KMS-11 (cell line): ENCODE data around the gene YARS2.
"Not testable (repeated sequence)": the region's sequence is repeated elsewhere in the genome, so short reads cannot be mapped to it uniquely, and the experiment has no call there.

Experiments
- H2AFZ ChIP-seq: fragments of 200-600 bp; sonication (generic); 2 replicates; pipeline ENCODE4 v1.6.1; 2016; ENCODE audit warnings: antibody characterized with exemption, mixed run types, low read depth
- H3K27ac ChIP-seq: fragments of 200-600 bp; sonication (generic); 2 replicates; pipeline ENCODE4 v1.6.1; 2016; ENCODE audit warnings: mild to moderate bottlenecking, mixed run types
- H3K27me3 ChIP-seq: fragments of 200-600 bp; sonication (generic); 2 replicates; pipeline ENCODE4 v1.6.1; 2017; ENCODE audit warnings: mild to moderate bottlenecking, low read depth, mixed run types, moderate library complexity; ENCODE audit not compliant: insufficient read depth
- H3K36me3 ChIP-seq: fragments of 200-600 bp; sonication (generic); 2 replicates; pipeline ENCODE4 v1.6.1; 2017; ENCODE audit warnings: mild to moderate bottlenecking, mixed run types; ENCODE audit not compliant: insufficient read depth
- H3K4me1 ChIP-seq: fragments of 200-600 bp; sonication (generic); 2 replicates; pipeline ENCODE4 v1.6.1; 2016; ENCODE audit warnings: mild to moderate bottlenecking, low read depth, mixed run types; ENCODE audit not compliant: poor library complexity, severe bottlenecking
- H3K4me2 ChIP-seq: fragments of 200-600 bp; sonication (generic); 2 replicates; pipeline ENCODE4 v1.7.0; 2016; ENCODE audit warnings: mild to moderate bottlenecking, mixed run types
- H3K4me3 ChIP-seq: fragments of 200-600 bp; sonication (generic); IDR thresholded peaks from 2 replicates; pipeline ENCODE4 v1.6.1; 2017; ENCODE audit warnings: low read depth, low read length, mixed read lengths; ENCODE audit not compliant: insufficient read depth
- H3K79me2 ChIP-seq: fragments of 200-600 bp; sonication (generic); 2 replicates; pipeline ENCODE4 v1.6.1; 2016; ENCODE audit warnings: low read depth, mixed run types; ENCODE audit not compliant: insufficient read depth
- H3K9ac ChIP-seq: fragments of 200-600 bp; sonication (generic); 2 replicates; pipeline ENCODE4 v1.6.1; 2016; ENCODE audit warnings: mild to moderate bottlenecking, mixed run types
- H4K20me1 ChIP-seq: fragments of 200-600 bp; sonication (generic); 2 replicates; pipeline ENCODE4 v1.6.1; 2016; ENCODE audit warnings: mild to moderate bottlenecking, mixed run types; ENCODE audit not compliant: insufficient read depth
- CTCF ChIP-seq: fragments of 200-600 bp; sonication (generic); conservative IDR thresholded peaks from 2 replicates; pipeline ENCODE4 v1.6.1; 2017; ENCODE audit warnings: low read depth, mild to moderate bottlenecking, antibody characterized with exemption, low read length, moderate library complexity, mixed read lengths

The YARS2 gene

DNA sequence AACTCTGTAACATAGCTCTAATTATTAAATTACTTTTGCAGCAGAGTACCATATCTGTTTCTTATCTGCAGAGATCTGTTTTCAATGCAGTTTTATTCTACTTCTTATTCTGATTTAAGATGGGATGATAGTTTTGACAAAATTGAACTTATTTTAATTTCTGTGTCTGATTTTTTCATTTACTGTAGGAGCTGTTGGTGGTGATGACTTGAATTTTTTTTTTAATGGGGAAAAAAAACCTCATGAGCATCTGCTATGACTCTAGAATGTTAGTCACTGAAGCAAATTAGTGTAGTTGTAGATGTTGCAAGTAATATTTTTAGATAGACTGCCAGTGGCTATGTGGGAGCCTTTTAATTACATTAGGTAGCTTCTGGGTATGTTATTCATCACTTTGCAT, 53.2 kb downstream of the YARS2 start:
- Histone ChIP-seq H2AFZ (no peak overlapping the region), H3K36me3 (0 out of 2 replicates have a peak, but pooled peaks cover 5% of the 10 kb centered on the region), H3K4me1 (no peaks in the 10 kb centered on the region), H4K20me1 (no peaks in the 10 kb centered on the region), H3K27me3 (no peaks in the 10 kb centered on the region), H3K4me2 (no peak overlapping the region), H3K79me2 (peaks cover 20% of the 10 kb centered on the region; the same call in 1 of the 2 replicates), H3K9ac (no peak overlapping the region), H3K27ac (no peak overlapping the region), H3K4me3 (no peak overlapping the region)
- TF ChIP-seq CTCF = no peak

DNA sequence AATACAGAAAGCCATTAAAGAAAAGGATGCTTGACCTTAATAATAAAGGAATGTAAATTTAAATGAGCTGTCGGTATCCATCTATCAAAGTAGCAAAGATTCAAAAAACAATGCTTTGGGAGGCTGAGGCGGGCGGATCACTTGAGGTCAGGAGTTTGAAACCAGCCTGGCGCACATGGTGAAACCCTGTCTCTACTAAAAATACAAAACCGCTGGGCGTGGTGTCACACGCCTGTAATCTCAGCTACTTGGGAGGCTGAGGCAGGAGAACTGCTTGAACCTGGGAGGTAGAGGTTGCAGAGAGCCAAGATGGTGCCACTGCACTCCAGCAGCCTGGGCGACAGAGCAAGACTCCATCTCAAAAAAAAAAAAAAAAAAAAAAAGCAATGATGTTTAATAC, 56.3 kb downstream of the YARS2 start:
- H4K20me1 ChIP-seq, H3K36me3 ChIP-seq, H3K4me1 ChIP-seq, H3K9ac ChIP-seq, H2AFZ ChIP-seq, H3K4me3 ChIP-seq, H3K4me2 ChIP-seq, H3K27ac ChIP-seq, H3K27me3 ChIP-seq: not testable (repeated sequence)
- peaks cover 49% of the 10 kb centered on the region for H3K79me2 ChIP-seq

DNA sequence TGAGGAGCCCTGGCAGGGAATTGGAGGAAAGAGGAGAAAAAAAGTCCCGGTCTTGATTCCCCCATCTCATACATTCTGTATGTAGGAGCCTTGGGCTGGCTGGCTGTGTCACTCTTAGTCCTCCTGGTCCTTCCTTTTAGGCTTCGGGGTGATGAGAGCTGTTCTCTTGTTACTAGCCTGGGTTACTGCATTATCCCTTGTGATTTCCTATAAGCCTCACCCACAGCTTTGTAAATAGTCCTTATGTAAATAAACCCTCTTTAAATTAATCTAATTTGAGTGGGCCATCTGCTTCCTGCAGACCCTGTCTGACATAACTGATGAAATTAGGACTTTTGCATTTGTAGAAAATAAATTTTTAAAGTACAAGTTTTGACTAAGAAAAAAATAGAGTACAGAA, 57.4 kb downstream of the YARS2 start:
- Histone ChIP-seq H3K4me1 (peaks cover 1% of the 10 kb centered on the region), H3K4me2 (no peak overlapping the region), H3K9ac (no peak overlapping the region), H3K27ac (no peak overlapping the region), H2AFZ (no peak overlapping the region), H3K4me3 (no peak overlapping the region), H4K20me1 (no peaks in the 10 kb centered on the region), H3K36me3 (no peaks in the 10 kb centered on the region), H3K27me3 (no peaks in the 10 kb centered on the region), H3K79me2 (peaks cover 61% of the 10 kb centered on the region)
- TF ChIP-seq CTCF = no peak

- Histone ChIP-seq H3K27ac (no peak overlapping the region), H3K4me3 (no peak overlapping the region), H3K36me3 (no peaks in the 10 kb centered on the region), H3K9ac (no peak overlapping the region), H4K20me1 (peaks cover 2% of the 10 kb centered on the region; the same call in 1 of the 2 replicates), H2AFZ (no peak overlapping the region), H3K79me2 (peaks cover 69% of the 10 kb centered on the region), H3K27me3 (no peaks in the 10 kb centered on the region), H3K4me1 (peaks cover 10% of the 10 kb centered on the region), H3K4me2 (no peak overlapping the region)
- TF ChIP-seq CTCF = no peak
Observed at GRCh38 chr12:32697445-32697844, 58.3 kb downstream of the YARS2 start.
